GM19025 (cell line): ENCODE measurements around the gene FXYD3.
"Not testable (repeated sequence)": the region's sequence is repeated elsewhere in the genome, so short reads cannot be mapped to it uniquely, and the experiment has no call there.

Experiments
- ATAC-seq: cut with Tn5 transposase; IDR thresholded peaks from one replicate; pipeline ENCODE4 v1.9.1; 2021; ENCODE audit warnings: mild to moderate bottlenecking, low read depth, moderate library complexity; ENCODE audit not compliant: unreplicated experiment

Gene FXYD3

DNA sequence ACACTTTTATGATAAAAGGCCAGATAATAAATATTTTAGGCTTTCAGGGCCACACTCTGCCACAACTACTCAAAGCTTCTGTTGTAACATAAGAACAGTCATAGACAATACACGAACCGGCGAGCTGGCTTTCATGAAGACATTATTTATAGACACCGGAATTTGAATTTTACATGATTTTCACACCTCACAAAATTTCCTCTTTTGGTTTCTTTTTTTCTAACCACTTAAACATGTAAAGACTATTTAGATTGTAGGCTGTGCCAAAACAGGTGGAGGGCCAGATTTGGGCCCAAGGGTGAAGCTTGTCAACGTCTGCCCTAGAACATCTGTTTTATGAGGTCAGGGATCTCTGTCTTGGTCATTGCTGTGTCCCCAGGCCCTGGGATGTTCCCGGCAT is 29.7 kb upstream of the FXYD3 start:
- peak; percentile 49 for ATAC-seq

DNA sequence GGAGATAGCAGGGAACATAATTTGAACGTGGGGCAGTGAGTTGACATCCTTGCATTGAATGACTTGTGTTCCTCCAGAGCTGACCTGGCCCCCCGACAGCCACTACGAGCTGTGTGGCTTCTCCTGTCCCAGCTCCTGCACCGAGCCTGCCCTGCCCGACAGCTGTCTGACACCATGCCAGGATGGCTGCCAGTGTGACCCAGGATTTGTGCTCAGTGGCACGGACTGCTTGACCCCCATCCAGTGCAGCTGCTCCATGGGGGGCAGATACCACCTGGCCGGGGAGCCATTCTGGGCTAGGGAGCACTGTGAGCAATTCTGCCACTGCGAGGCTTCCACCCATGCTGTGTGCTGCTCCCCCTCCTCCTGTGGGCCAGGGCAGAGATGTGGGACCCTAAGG is 29.2 kb upstream of the FXYD3 start:
- ATAC-seq, result no peak

DNA sequence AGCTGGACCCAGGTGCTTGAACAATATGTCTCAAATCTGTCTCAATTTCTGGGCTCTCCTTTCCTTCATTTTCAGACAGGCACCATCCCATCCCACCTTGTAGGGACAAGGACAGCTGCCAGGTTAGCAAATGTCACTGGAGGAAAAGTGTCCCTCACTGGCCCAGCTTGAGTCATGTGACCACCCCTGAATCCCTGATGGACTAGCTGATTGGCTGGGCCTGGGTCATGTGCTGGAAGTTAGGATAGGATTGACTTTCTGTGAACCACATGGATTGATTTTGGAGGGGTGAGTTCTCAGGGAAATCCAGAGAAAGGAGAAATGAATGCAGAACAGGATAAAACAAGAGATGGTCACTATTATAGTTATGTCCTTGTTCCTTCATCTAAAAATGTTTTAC is 28.2 kb upstream of the FXYD3 start:
- no peak for ATAC-seq

DNA sequence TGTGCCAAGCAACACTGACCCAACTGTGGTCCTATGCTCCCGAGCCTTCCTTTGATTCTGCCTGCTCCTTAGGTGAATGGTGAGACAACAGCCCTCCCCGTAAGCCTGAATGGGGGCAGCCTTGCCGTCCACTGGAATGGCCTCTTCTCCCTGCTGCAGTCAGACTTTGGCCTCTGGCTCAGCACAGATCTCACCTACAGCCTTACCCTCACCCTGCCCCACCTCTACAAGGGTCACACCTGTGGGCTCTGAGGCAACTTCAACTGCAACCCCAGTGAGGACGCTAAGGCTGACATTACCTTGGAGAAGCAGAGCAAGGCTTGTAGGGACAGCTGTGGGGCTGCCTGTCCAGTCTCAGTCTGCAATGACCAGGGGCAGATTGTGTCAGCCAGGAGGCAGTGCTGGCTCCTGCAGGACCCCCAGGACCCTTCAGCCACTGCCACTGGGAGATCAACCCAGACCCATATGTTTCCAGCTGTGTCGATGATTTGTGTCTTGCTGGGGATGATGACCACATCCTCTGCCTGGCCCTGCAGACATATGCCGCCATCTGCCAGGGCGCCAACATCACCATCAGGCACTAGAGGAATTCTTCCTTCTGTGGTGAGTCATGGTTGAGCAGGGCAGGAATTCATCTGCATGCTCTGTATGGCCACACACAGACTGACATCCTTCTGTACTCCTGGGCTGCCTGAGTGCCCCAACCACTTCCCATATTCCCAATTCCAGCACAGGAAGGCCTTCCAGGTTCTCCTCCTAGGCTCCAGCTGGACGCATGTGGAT is 27.3 kb upstream of the FXYD3 start:
- no peak for ATAC-seq

DNA sequence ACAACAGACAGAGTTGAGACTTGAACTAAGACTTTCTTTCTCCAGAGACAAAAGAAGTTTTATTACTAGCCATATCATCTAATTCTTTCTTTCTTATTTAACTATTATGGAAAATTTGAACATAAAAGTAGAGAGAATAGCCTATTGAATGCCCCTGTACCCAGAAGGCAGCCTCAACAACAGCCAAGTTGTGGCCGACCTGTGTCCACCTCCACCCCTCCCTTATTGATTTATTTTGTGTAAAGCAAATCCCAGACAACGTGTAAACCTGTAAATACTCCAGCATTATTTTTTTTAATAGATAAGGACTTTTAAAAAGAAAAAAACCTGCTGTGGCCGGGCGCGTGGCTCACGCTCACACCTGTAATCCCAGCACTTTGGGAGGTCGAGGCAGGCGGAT is 26.1 kb upstream of the FXYD3 start:
- ATAC-seq, result no peak

DNA sequence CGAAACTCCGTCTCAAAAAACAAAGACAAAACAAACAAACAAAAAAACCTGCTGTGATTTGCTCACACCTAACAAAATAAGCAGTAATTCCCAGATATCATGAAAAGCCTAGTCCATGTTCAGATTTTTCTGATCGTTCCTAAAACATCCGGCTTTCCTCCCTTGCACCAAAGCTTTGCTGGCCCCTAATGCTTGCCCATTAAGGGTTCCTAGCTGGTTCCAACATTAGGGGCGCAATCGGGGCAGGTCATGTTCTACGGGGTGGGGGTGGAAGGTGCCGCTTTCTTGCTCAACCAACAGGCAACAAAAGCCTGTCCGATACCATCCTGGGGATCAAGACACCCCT is 25.5 kb upstream of the FXYD3 start:
- no peak for ATAC-seq

DNA sequence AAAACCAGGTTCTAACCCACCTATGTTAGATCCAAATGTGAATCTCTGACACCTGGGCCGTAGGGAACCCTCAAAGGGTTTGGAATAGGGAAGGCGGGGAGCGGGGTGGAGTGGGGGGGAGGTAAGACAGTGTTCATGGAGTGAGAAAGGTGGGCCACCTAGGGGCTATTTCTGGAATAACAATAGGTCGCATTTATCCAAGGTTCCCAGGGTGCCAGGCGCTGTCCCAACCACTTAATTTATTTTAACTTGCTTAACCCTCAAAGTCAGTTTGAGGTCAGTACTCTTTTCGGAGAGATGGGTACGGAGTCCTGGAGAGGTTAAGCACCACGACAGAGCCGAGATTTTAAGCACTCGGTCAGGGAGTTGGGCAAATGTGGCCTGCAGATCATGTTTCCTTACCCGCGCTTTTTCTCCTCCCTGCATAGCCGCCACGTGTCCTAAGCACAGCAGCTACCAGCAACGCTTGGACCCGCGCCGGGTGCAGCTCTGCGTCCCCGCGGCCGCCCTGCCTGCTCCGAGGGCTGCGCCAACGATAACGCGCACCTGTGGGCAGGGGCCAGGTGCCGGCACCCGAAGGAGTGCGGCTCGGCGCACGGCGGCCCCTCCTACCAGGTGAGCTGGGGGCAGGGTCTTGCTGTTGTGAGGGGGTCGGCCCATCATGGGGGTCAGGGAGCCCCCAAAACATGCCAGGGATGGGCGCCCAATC is 25.0 kb upstream of the FXYD3 start:
- no peak for ATAC-seq

DNA sequence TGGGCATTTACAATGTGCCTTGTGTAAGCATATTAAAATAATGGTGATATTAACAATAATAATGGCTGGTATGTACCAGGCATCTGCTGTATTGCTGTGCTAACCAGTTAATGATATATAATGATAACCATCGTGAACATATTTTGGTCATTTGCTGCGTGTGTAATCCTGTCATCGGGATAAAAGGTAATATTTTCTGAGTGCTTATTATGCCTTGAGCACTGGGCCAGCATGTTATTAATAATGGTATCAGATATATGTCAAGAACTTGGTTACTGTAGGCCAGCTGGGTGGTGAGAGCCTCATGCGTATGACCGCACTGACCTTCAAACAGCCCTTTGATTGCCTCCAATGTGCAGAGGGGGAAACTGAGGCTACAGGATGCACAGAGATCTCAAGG is 22.2 kb upstream of the FXYD3 start:
- ATAC-seq, result no peak

DNA sequence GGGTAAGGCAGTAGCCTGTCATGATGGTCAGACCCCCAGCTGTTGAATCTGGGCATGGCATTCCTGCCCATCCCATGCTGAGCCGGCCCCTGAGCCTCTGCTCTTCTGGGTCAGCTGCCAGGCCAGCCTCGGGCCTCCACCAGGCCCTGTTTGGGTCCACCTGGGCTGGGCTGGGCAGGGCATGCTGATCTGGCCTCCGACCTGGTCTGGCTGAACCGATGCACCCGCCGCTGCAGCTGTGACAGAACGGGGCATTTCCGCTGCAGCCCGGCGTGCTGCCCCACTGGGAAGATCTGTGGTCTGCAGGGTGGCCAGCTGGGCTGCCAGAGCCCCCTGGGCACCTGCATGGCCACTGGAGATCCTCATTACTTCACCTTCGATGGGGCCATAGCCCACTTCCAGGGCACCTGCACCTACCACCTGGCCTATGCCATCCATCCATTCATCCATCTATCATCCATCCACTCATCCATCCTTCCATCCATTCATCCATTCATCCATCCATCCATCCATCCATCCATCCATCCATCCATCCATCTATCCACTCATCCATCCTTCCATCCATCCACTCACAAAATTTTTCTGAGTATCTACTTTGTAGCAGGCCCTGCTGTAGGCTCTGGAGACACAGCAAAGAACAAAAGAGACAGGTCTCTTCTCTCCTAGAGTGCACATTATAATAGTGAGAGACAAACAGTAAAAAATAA is 21.5 kb upstream of the FXYD3 start:
- ATAC-seq, result no peak

DNA sequence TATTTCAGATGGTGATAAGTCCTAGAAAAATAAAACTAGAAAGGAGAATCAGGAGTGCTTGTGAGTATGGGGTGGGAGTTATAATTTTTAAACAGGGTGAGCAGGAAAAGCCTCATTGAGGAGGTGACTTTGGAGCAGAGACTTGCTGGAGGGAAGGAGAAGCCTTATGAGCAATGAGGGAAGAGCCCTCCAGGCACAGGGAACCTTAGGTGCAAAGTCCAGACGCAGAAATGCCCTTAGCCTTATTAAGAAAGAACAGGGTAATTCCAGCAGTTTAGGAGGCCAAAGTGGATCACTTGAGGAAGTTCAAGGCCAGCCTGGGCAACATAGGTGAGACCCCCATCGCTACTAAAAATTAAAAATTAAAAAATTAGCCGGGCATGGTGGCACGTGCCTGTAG is 21.0 kb upstream of the FXYD3 start:
- no peak for ATAC-seq

DNA sequence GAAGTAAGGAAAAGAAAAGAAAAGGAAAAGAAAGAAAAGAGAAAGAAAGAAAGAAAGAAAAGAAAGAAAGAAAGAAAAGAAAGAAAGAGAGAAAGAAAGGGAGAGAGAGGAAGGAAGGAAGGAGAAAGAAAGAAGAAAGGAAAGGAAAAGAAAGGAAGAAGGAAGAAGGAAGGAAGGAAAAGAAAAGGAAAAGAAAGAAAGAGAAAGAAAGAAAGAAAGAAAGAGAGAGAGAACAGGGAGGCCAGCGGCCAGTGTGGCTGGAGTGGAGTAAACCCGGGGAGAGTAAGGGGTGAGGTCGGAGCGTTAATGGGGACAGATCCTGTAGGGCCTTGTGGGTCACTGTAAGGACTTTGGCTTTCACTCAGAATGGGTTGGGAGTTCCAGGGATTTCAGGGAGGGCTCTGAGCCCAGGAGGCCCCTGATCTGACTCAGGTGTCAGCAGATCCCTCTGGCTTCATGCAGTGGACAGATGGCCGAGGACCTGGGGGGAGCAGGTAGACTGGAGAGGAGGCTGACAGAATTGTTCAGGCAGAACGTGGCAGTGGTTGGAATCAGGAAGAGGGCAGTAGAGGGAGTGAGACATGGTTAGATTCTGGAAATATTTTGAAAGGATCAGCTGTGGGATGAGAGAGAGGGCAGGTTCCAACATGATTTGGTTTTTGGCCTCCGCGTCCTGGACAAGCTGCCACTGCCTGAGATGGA is 19.8 kb upstream of the FXYD3 start:
- ATAC-seq, result no peak

DNA sequence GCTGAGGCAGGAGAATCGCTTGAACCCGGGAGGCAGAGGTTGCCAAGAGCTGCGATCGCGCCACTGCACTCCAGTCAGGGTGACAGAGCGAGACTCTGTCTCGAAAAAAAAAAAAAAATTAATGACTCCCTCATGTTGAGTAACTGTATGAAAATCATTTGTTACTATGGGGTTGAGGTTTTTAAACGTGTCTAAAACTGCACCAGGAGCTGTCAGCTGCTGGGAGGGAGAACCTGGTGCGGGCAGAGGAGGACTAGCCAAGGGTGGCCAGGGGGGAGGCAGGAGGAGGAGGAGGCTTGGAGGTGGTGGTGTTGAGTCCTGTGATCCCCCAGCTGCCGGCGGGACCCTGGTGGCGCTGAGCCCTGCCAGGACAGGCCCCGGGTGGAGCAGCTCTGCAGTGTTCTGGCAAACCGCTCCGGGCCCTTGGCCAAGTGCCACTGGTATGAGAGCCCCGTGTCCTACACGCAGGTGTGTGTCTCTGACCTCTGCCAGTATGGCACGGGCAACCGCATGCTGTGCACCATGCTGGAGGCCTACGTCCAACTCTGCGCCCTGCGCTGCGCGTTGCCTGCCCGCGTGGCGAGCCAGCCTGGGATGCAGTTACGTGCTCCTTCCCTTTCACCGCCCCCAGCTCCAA is 17.1 kb upstream of the FXYD3 start:
- ATAC-seq, result no peak

DNA sequence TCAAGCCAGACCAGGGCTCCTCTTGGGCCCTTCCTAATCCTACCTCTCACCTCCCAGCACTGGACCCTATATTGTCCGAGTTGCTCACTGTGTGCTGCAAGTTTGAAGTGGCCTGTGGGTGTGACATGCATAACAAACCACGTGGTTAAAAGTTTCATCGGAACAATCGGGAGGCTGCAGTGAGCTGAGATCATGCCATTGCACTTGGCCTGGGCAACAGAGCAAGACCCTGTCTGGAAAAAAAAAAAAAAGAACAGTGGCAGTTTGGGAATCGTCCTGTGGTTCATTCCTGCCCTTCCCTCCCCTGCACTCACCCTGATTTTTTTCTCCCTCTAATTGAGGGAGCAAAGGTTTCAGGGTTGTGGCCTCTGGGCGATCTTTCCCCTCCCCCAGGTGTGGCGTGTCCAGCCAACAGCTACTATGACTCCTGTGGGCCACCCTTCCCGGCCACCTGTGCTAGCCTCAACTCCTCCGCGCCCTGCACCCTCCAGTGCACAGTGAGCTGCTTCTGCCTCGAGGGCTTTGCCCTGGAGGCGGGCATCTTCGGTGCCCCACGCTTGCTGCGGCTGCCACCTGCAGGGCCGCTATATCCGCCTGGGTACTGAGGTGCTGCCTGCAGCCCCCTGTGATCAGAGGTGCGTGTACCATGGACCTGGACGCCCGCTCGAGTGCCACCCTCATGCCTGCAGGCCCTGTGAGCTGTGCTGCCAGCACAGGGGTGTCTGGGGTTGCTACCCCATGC is 16.3 kb upstream of the FXYD3 start:
- no peak for ATAC-seq

DNA sequence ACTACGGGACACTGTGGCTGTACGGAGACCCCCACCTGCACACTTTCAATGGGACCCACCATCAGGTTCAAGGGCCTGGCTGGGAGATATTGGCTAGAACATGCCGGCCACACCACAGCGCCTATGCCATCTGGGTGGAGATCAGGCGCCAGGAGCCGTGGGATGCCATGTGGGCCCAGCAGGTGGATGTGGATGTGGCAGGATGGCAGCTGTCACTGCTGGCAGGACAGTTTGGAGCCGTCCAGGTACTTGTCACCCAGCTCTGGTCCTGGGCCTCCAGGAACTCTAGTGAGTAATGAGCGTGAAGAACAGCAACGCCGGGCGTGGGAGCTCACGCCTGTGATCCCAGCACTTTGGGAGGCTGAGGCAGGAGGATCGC is 15.7 kb upstream of the FXYD3 start:
- ATAC-seq, result no peak

DNA sequence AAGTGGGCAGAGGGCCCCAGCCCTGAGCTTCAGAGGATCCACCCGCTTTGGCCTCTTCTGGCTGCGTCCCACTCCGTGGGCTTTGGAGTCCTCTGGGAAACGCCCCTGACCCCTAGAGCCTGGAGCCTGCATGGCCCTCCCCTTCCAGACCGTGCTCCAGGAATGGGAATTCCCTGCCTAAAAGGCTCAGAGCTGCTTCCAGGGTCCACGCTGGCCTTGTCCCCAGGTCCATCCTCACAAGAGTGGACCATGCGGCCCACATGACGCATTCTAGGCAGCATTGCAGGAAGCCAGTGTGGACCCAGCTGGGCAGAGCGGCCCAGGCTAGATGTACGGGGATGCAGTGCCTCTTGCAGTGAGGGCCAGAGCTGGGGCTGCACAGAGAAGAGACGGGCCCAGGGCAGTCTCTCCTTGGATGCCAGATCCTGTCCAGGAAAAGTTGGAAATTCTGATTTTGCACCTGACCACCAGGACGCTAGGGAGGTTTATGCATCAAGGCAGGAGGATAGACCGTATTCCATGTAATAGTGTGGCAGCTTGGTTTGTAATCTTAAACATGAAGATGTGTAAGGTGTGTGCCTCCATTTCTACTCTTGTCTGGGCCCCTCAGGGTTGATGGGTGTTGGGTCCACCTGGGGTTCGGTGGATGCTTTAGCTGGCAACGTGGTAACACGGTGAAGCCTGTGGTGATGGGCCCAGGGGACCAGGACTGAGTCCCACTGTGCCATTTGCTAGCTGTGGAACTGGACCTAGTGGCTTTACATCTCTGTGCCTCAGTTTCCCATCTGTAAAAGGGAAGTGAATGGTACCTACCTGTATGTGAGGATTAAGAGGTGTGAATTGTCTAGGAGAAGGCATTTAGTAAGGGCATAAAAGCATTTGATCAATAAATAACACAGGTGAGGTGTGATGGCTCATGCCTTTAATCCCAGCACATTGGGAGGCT is 14.8 kb upstream of the FXYD3 start:
- no peak for ATAC-seq

DNA sequence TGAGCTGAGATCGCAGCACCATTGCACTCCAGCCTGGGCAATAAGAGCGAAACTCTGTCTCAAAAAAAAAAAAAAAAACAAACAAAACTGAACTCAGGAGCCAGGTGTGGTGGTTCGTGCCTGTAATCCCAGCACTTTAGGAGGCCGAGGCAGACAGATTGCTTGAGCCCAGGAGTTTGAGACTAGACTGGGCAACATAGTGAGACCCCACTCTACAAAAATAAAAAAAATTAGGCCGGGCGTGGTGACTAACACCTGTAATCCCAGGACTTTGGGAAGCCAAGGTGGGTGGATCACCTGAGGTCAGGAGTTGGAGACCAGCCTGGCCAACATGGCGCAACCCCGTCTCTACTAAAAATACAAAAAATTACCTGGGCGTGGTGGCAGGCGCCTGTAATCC is 13.7 kb upstream of the FXYD3 start:
- not testable (repeated sequence) for ATAC-seq

DNA sequence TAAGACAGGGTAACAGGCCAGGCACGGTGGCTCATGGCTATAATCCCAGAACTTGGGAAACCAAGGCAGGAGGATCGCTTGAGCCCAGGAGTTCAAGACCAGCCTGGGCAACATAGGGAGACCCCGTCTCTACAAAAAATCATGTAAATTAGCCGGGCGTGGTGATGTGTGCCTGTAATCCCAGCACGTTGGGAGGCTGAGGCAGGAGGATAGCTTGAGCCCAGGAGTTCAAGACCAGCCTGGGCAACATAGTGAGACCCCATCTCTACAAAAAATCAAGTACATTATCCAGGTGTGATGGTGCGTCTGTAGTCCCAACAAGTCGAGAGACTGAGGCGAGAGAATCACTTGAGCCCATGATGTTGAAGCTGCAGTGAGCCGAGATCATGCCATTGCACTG is 12.0 kb upstream of the FXYD3 start:
- not testable (repeated sequence) for ATAC-seq

DNA sequence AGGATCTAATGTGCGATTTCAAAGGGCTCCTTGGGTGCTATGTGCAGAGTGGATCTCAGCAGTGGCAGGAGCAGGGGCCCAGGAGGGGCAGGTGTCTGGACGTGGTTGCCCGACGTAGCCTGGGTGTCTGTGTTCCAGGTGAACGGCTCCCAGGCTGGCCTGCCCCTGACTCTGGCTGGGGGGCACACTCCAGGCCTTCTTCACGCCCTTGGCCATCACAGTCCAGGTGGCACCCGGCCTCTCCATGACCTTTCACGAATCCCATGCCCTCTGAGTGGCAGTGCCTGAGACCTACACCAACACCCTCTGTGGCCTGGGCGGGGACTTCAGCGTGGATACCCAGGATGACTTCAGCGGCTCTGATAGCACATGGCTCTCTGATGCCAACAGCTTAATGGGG is 11.3 kb upstream of the FXYD3 start:
- ATAC-seq, result no peak

DNA sequence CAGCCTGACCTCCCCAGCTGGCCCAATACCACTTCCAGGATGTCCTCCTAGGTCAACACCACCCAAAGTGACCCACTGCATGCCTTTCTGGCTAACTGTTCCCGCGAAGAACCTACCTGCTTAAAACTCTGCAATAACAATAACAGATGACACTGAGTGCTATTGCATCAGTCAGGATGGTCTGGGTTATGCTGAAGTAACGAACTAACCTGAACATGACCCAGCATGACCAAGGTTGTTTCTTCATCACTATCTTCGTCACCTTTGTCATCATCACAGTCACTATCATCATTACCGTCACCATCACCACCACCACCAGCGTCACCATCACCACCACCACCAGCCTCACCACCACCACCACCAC is 10.6 kb upstream of the FXYD3 start:
- no peak for ATAC-seq
